Small intestine (tissue), 7 donors: ENCODE results near the gene SYNRG. TPM values are rescaled to one million over a fixed set of nuclear protein-coding genes. Genes with fewer than 3 reads are reported as not detected.

Experiments used
- DNase-seq, 2 donors: peaks; one replicate each; pipeline versions ENCODE4 v3.0.0 to v3.0.0-alpha.2; 2013
- FAIRE-seq: peaks from 2 replicates; lab custom pipeline; 2012; peaks lifted over from hg19 to GRCh38; lab: Jason Lieb, UNC
- H3K27ac ChIP-seq, 3 donors: one replicate each; pipeline ENCODE4 v1.5.1; 2013; ENCODE audit warnings: low read length in 2 of 3, mild to moderate bottlenecking in 2 of 3, control low read depth in 1 of 3, inconsistent platforms in 1 of 3, low read depth in 1 of 3, moderate library complexity in 1 of 3
- H3K27me3 ChIP-seq, 3 donors: one replicate each; pipeline ENCODE4 v1.6.1; 2013; ENCODE audit warnings: low read length in 3 of 3, inconsistent platforms in 1 of 3; ENCODE audit not compliant: control insufficient read depth in 3 of 3, insufficient read depth in 3 of 3
- H3K36me3 ChIP-seq, 3 donors: one replicate each; pipeline ENCODE4 v1.6.1; 2013; ENCODE audit warnings: low read length in 3 of 3, inconsistent platforms in 1 of 3, low read depth in 1 of 3, mild to moderate bottlenecking in 1 of 3, moderate library complexity in 1 of 3; ENCODE audit not compliant: control insufficient read depth in 3 of 3, insufficient read depth in 2 of 3
- H3K4me1 ChIP-seq, 3 donors: one replicate each; pipeline ENCODE4 v1.6.1; 2013; ENCODE audit warnings: low read length in 2 of 3, inconsistent platforms in 1 of 3, low read depth in 1 of 3, mild to moderate bottlenecking in 1 of 3, moderate library complexity in 1 of 3; ENCODE audit not compliant: control insufficient read depth in 3 of 3, insufficient read depth in 2 of 3
- H3K4me3 ChIP-seq, 3 donors: one replicate each; pipeline ENCODE4 v1.5.1; 2013; ENCODE audit warnings: low read length in 3 of 3, control low read depth in 1 of 3, inconsistent platforms in 1 of 3, low read depth in 1 of 3, mild to moderate bottlenecking in 1 of 3, moderate library complexity in 1 of 3
- H3K9me3 ChIP-seq, 2 donors: one replicate each; pipeline ENCODE4 v1.6.1; 2013; ENCODE audit warnings: low read depth in 1 of 2, low read length in 1 of 2; ENCODE audit not compliant: control insufficient read depth in 2 of 2, insufficient read depth in 1 of 2
- WGBS, 3 donors: extraction: QIAGEN DNeasy Blood & Tissue Kit; methylation state at CpG; one replicate each; pipeline ENCODE4 v1.1.7; 2013; 5-methylcytosine and 5-hydroxymethylcytosine counted together
- polyA plus RNA-seq, 4 donors: library from polyadenylated mRNA; stranded (reverse) in 3 of 4; unstranded in 1 of 4; fragments of 200-250 nt in 3 of 4; fragments of 120-200 nt in 1 of 4; gene quantifications; one replicate each; pipeline versions ENCODE4 v1.2.1 to v1.2.3, GENCODE V29; 2013
- donor health status: healthy with polysubstance abuse.
- donor health status: control.
- donor health status: control.
- donor health status: Bipolar disorder and iron deficiency.
- donor health status: healthy.

SYNRG gene
- polyA plus RNA-seq, 4 donors = 7.6 to 35.8 (median 9.2) TPM

DNA sequence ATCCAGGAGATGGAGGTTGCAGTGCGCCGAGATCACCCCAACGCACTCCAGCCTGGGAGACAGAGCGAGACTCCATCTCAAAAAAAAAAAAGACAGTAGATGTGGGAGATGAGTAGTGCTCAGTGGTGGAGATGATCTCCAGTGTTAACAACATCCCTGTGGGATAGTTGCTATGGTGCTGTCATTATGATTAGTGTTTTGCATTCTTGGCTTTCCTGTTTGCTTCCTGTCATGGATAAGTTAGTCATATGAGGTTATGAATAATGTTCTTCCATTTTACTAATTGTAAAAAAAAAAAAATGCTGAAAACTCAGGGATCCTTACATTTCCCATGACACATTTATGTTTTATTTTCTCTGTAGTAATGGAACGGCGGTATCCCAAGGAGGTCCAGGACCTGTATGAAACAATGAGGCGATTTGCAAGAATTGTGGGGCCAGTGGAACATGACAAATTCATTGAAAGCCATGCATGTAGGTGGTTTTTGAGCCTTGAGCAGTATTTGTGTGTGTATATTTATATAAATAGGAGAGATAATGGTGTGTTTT lies 144.1 kb downstream of the SYNRG start:
- 96 to 99% (median 98%) methylated on average over 7 of the region's 7 CpGs for WGBS, 3 donors

More for the DNA sequence above, 144.1 kb downstream of the SYNRG start:
- no peak overlapping the region for H3K4me3 ChIP-seq
- DNase-seq = no peak
- no peaks in the 10 kb centered on the region for H3K27me3 ChIP-seq
- H3K27ac ChIP-seq = no peak overlapping the region
- H3K9me3 ChIP-seq = no peaks in the 10 kb centered on the region
- peaks cover 5 to 39% (median 6%) of the 10 kb centered on the region in 3 donors for H3K36me3 ChIP-seq
- no peak for FAIRE-seq
- H3K4me1 ChIP-seq = no peaks in the 10 kb centered on the region

Other genes with a start within 250 kb of the SYNRG start
- gene C17orf78, start 233.4 kb downstream of the SYNRG start, polyA plus RNA-seq = 10 to 100 TPM in 3 of 4 donors, 1 to 10 TPM in 1; 4.0 to 49.6 (median 26.8) TPM
- 10 to 100 TPM in 3 of 4 donors, 1 to 10 TPM in 1; 7.0 to 30.0 (median 16.6) TPM for gene ACACA, start 202.6 kb downstream of the SYNRG start, polyA plus RNA-seq
- 10 to 100 TPM in 1 of 4 donors, 1 to 10 TPM in 3; 7.4 to 20.8 (median 8.5) TPM for gene TADA2A, start 202.5 kb downstream of the SYNRG start, polyA plus RNA-seq
- gene DUSP14, start 119.5 kb downstream of the SYNRG start, polyA plus RNA-seq = 1 to 10 TPM; 1.6 to 4.8 (median 3.2) TPM
- 10 to 100 TPM; 16.8 to 27.5 (median 17.6) TPM for gene DDX52, start 34.0 kb upstream of the SYNRG start, polyA plus RNA-seq
- 10 to 100 TPM in 3 of 4 donors, 1 to 10 TPM in 1; 10.0 to 29.2 (median 15.0) TPM for gene HNF1B, start 135.6 kb upstream of the SYNRG start, polyA plus RNA-seq